LNCAP (cell line): Measurements from ENCODE around the gene EHD1.

ENCODE experiments used
- CTCF ChIP-seq: fragments of 450-650 bp; IDR thresholded peaks from 2 replicates; pipeline ENCODE4 v1.5.1; 2017; ENCODE audit warnings: mild to moderate bottlenecking

Gene EHD1

GRCh38 chr11:64845129-64845775 is 33.2 kb downstream of the EHD1 start:
- TF ChIP-seq CTCF, result no peak

- TF ChIP-seq CTCF, result peak; percentile 70
Observed at GRCh38 chr11:64844330-64845128, 33.9 kb downstream of the EHD1 start, which contains the start of gene CDC42BPG. Gene CDC42BPG (minus strand): TSS chr11:64844653. CDS start chr11:64844569, 84 bp downstream.

DNA sequence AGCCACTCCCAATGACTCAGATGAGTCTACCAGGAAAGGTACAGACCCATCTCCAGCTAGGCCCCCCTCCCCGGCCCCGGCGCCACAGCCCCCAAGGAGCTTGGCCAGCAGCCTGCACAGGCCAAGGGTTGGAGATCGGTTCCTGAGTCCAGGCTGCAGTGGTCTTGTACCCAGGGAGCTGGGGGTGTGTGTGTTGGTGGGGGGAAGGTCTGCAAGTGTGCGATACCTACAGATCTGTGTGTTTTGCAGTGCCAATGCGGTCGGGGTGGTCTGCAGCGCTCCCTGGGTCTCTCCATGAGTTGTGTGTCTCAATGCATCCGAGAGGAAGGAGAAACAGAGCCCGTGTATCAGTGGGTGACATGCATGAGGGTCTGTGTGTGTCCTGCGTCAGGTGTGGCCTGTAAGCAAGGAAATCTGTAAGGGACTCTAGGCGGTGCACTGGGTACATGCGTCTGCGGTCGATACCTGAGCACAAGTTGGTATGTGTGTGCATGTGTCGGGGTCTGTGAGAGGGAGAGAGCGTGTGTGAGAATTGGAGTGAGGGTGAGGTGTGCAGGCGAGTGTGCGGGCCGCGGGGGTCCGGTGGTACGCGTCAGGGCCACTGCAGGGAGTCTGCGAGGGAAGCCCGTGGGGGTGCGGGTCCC is 34.6 kb downstream of the EHD1 start:
- TF ChIP-seq CTCF, result no peak

DNA sequence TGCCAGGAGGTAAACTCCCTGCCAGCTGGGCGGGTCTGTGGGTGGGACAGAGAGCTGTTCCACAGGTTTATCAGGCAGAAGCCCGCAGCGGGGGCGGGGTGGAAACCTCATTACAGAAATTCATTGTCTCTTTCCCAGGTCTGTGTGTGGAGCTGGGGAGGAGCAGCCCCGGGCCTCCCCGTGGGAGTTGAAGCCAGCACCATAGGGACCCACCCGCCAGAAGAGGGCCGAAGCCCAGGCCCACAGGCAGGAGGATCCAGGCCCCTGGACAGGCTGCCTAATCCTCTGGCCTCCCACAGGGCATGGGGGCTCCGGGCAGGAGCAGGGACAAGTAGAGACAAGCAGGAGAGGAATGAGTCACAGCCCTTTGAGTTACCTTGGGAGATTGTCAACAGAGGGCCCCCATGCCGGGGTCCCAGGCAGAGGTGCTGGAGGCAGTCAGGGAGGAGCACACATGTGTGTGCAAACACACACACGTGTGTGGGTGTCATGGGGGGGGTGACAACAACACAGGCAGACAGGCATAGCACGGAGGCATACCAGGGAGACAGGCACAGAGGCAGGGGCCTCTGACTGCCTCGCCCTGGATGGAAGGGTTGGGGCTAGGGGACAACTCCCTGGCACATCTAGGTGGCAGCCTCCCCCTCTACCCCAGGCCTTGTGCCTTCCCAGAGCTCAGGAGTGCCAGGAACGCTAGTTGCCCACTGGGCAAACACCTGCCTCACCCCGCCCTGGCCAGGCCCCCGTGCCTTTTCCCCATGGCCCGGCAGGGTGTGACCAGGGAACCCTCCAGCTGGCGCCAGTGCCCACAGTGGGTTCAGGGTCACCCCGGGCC is 35.4 kb downstream of the EHD1 start:
- no peak for TF ChIP-seq CTCF

DNA sequence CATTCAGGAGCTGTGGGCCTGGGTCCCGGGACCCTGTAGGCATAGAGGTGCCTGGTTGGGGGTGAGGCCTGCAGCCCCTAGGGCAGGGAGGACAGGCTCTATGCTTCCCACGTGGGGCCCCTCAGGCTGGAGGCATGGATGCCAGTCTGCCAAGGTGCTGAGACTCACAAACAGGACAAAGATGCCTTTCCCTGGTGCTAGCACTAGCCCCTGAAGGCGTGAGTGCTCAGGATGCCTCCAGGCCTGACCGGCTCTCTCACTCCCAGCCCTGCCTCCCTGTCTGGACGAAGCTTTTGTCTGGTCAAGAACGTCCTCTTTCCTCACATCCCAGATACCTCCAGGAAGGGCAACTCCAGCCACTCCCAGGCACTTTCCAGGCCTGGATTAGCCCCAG is 36.1 kb downstream of the EHD1 start:
- TF ChIP-seq CTCF, result no peak

- no peak for TF ChIP-seq CTCF
Observed at GRCh38 chr11:64841592-64842365, 36.6 kb downstream of the EHD1 start.
